ENCODE results near the gene KRT86.
A peak's percentile ranks its signal among the peaks of the same experiment; 100 is the strongest.
"Not testable (repeated sequence)": the region's sequence is repeated elsewhere in the genome, so short reads cannot be mapped to it uniquely, and the experiment has no call there.

Gene KRT86

DNA sequence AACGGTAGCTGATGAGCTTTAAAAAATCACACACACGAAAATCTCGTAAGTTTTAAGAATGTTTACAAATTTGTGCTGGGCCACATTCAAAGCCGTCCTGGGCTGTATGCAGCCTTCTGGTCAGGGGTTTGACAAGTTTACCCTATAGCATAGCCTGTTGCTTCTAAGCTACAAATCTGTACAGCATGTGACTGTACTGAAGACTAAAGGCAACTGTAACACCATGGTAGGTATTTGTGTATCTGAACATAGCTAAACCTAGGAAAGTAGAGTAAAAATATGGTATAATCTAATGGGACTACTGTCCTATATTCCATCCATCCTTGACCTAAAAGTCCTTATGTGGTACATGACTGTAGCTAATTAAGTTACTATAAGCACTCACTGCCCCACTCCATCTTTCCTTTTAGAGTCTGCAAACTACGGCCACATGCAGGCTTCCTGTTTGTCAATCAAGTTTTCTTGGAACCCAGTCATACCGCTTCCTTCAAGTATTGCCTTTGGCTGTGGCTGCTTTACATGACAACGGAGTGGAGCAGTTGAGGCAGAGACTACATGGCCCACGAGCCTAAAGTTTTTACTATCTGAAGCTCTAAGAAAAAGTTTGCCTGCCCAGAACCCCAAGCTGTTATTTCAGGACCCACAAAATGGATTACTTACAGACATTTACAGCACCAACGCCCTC is 22.9 kb upstream of the KRT86 start:
- Histone ChIP-seq H3K27me3 (ENCODE audit: low read depth, low read length) (no peaks in the 10 kb centered on the region), H3K4me2 (ENCODE audit: low read length) (no peak overlapping the region), H3K4me3 (ENCODE audit: low read length) (no peak overlapping the region), H3K9me3 (ENCODE audit: insufficient read depth, low read length) (no peaks in the 10 kb centered on the region), H3K27ac (ENCODE audit: low read length) (no peak overlapping the region), H3K79me2 (ENCODE audit: low read length) (no peaks in the 10 kb centered on the region), H3K36me3 (replicated peaks; ENCODE audit: low read depth, low read length) (no peaks in the 10 kb centered on the region), H4K20me1 (ENCODE audit: insufficient read depth, low read length) (no peaks in the 10 kb centered on the region), H3K9ac (ENCODE audit: low read length) (no peak overlapping the region), H2AFZ (ENCODE audit: low read depth, low read length) (no peak overlapping the region), H3K4me1 (ENCODE audit: low read length) (peaks cover 20% of the 10 kb centered on the region)
- TF ChIP-seq, protein P1, sequence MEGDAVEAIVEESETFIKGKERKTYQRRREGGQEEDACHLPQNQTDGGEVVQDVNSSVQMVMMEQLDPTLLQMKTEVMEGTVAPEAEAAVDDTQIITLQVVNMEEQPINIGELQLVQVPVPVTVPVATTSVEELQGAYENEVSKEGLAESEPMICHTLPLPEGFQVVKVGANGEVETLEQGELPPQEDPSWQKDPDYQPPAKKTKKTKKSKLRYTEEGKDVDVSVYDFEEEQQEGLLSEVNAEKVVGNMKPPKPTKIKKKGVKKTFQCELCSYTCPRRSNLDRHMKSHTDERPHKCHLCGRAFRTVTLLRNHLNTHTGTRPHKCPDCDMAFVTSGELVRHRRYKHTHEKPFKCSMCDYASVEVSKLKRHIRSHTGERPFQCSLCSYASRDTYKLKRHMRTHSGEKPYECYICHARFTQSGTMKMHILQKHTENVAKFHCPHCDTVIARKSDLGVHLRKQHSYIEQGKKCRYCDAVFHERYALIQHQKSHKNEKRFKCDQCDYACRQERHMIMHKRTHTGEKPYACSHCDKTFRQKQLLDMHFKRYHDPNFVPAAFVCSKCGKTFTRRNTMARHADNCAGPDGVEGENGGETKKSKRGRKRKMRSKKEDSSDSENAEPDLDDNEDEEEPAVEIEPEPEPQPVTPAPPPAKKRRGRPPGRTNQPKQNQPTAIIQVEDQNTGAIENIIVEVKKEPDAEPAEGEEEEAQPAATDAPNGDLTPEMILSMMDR (IDR thresholded peaks at IDR 0.05; ENCODE audit: low read depth, low read length), result no peak
- TF ChIP-seq EZH2phosphoT487 (IDR thresholded peaks at IDR 0.05; ENCODE audit: low read depth), result no peak

DNA sequence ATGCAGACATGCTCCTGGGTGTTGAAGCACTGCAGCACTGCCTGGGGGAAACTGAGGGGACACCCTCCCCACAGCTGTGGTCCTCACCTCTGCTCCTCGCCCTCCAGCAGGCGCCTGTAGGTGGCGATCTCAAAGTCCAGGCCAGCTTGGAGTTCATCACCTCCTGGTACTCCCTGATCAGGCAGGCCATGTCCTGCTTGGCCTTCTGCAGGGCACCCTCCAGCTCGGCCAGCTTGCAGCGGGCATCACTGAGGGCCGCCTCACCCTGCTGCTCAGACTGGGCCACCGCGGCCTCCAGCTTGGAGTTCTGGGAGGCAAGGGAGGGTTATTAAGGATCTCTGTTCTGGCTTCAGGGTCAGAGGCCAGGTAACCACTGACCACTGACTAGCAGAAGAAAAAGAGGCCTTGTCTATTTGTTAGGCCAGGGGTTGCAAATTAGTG is 22.2 kb upstream of the KRT86 start:
- not testable (repeated sequence) for H4K20me1 ChIP-seq (ENCODE audit: insufficient read depth, low read length); H3K4me3 ChIP-seq (ENCODE audit: low read length); H3K9ac ChIP-seq (ENCODE audit: low read length); H3K9me3 ChIP-seq (ENCODE audit: insufficient read depth, low read length); H3K27ac ChIP-seq (ENCODE audit: low read length); H2AFZ ChIP-seq (ENCODE audit: low read depth, low read length); H3K79me2 ChIP-seq (ENCODE audit: low read length); H3K36me3 ChIP-seq (replicated peaks; ENCODE audit: low read depth, low read length); H3K27me3 ChIP-seq (ENCODE audit: low read depth, low read length); H3K4me2 ChIP-seq (ENCODE audit: low read length)
- H3K4me1 ChIP-seq (ENCODE audit: low read length), result peaks cover 13% of the 10 kb centered on the region
- TF ChIP-seq, protein P1 (IDR thresholded peaks at IDR 0.05; ENCODE audit: low read depth, low read length), result peak; percentile 31

GRCh38 chr12:52252728-52253343 is 21.6 kb upstream of the KRT86 start:
- Histone ChIP-seq H3K4me1 (ENCODE audit: low read length) (peaks cover 9% of the 10 kb centered on the region; the same call in 1 of the 2 replicates), H3K27me3 (ENCODE audit: low read depth, low read length) (no peaks in the 10 kb centered on the region), H3K27ac (ENCODE audit: low read length) (no peak overlapping the region), H3K4me3 (ENCODE audit: low read length) (no peak overlapping the region), H3K9ac (ENCODE audit: low read length) (no peak overlapping the region), H3K79me2 (ENCODE audit: low read length) (no peaks in the 10 kb centered on the region), H3K9me3 (ENCODE audit: insufficient read depth, low read length) (no peaks in the 10 kb centered on the region), H2AFZ (ENCODE audit: low read depth, low read length) (no peak overlapping the region), H3K36me3 (replicated peaks; ENCODE audit: low read depth, low read length) (no peaks in the 10 kb centered on the region), H4K20me1 (ENCODE audit: insufficient read depth, low read length) (no peaks in the 10 kb centered on the region), H3K4me2 (ENCODE audit: low read length) (no peak overlapping the region)
- no peak for TF ChIP-seq EZH2phosphoT487 (IDR thresholded peaks at IDR 0.05; ENCODE audit: low read depth)
- TF ChIP-seq, protein P1 (IDR thresholded peaks at IDR 0.05; ENCODE audit: low read depth, low read length), result no peak

DNA sequence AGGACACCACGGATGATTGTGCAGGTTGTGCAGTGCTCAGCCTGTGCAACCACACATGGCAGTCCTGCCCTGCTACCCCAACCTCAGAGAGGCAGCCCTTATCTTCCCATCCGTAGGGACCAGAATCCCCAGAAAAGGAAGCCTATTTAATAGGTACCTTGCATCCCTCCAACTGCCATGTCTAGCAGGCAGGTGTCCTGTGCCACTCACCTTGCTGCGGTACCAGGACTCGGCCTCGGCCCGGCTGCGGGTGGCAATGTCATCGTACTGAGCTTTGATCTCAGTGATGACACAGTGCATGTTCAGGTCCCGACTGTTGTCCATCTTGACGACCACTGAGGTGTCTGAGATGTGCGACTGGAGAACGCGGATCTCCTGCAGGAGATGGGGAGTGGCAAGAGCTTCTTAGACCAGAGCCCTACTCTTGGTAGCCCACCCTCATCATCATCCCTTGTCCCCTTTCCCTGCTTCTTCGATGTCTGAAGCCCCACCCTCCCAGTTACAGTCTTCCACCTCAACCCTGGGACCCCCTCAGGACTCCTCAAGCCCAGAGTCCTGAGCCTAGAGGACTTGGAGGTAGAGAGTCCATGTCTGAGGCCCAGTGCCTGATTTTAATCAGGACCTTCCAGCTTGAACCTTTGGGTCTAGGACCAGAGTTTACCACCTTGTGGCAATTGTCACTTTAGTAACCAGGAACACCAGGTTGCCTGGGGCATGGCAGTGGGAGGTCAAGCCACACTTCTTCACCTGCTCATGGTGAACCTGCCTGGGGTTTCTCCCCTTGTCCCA is 20.9 kb upstream of the KRT86 start:
- no peak for TF ChIP-seq EZH2phosphoT487 (IDR thresholded peaks at IDR 0.05; ENCODE audit: low read depth)
- TF ChIP-seq, protein P1 (IDR thresholded peaks at IDR 0.05; ENCODE audit: low read depth, low read length), result no peak
- Histone ChIP-seq H3K27me3 (ENCODE audit: low read depth, low read length) (no peaks in the 10 kb centered on the region), H3K4me3 (ENCODE audit: low read length) (no peak overlapping the region), H3K4me2 (ENCODE audit: low read length) (no peak overlapping the region), H2AFZ (ENCODE audit: low read depth, low read length) (no peak overlapping the region), H3K27ac (ENCODE audit: low read length) (no peak overlapping the region), H3K9me3 (ENCODE audit: insufficient read depth, low read length) (no peaks in the 10 kb centered on the region), H4K20me1 (ENCODE audit: insufficient read depth, low read length) (no peaks in the 10 kb centered on the region), H3K9ac (ENCODE audit: low read length) (no peak overlapping the region), H3K36me3 (replicated peaks; ENCODE audit: low read depth, low read length) (no peaks in the 10 kb centered on the region), H3K79me2 (ENCODE audit: low read length) (no peaks in the 10 kb centered on the region), H3K4me1 (ENCODE audit: low read length) (peaks cover 7% of the 10 kb centered on the region; the same call in 1 of the 2 replicates)

All from OCI-LY3 (cell line).